Testis (tissue), 2 donors: ENCODE results near the gene EXD3.

ENCODE experiments used
- CTCF ChIP-seq, 3 experiments: fragments of 450-650 bp in 2 of 3; fragments of 200-600 bp in 1 of 3; sonication (generic) in 1 of 3; IDR thresholded peaks; one replicate each; pipeline ENCODE4 v1.5.1; 2016 to 2019; ENCODE audit warnings: antibody characterized with exemption in 3 of 3, mild to moderate bottlenecking in 2 of 3, moderate library complexity in 1 of 3
- POLR2A ChIP-seq: fragments of 450-650 bp; IDR thresholded peaks from one replicate; pipeline ENCODE4 v1.6.1; 2017; ENCODE audit warnings: antibody characterized with exemption, mild to moderate bottlenecking, moderate library complexity

GRCh38 chr9:137376386-137376785 lies 46.6 kb downstream of the EXD3 start:
- TF ChIP-seq CTCF (IDR thresholded peaks at IDR 0.05) (no peak), POLR2A (no peak)
